PC-3 (cell line): ENCODE measurements around the gene HELQ. TPM values are rescaled to one million over a fixed set of nuclear protein-coding genes. Genes with fewer than 3 reads are reported as not detected.

Source experiments
- ATAC-seq: fragments of 200-7000 bp; cut with Tn5 transposase; 2 replicates; pipeline ENCODE4 v1.9.1; 2020; ENCODE audit warnings: mild to moderate bottlenecking, moderate library complexity
- BruUV-seq: library from RNA; stranded (reverse); fragments of 400-500 nt; replicated peaks from 2 replicates; lab custom pipeline; 2021; lab: Mats Ljungman, UMichigan
- CTCF ChIA-PET: fragments of 300-600 bp; sonication (Branson Sonifier 250); formaldehyde crosslinking; loops from one replicate; lab custom pipeline; 2022; ENCODE audit warnings: antibody characterized with exemption; lab: Charles Lee
- POLR2A ChIA-PET: fragments of 300-600 bp; sonication (Branson Sonifier 250); formaldehyde crosslinking; loops from one replicate; lab custom pipeline; 2022; ENCODE audit warnings: antibody characterized with exemption; ENCODE audit not compliant: unreplicated experiment; lab: Charles Lee
- DNase-seq: peaks from one replicate; pipeline ENCODE4 v3.0.0-alpha.2; 2015
- H2AFZ ChIP-seq: fragments of 300-600 bp; sonication (generic); 2 replicates; pipeline ENCODE4 v1.6.0; 2016; ENCODE audit warnings: antibody characterized with exemption, low read length
- H3F3A ChIP-seq: fragments of 300-600 bp; sonication (generic); one replicate; pipeline ENCODE4 v1.6.0; 2017; ENCODE audit warnings: antibody characterized with exemption, low read length, control low read depth, mild to moderate bottlenecking; ENCODE audit not compliant: unreplicated experiment
- H3K27ac ChIP-seq: fragments of 300-600 bp; sonication (generic); 2 replicates; pipeline ENCODE4 v1.5.1; 2016; ENCODE audit warnings: mild to moderate bottlenecking, low read length
- H3K27me3 ChIP-seq: fragments of 300-600 bp; sonication (generic); 2 replicates; pipeline ENCODE4 v1.6.1; 2016; ENCODE audit warnings: low read length, mixed read lengths
- H3K36me3 ChIP-seq: fragments of 300-600 bp; sonication (generic); 2 replicates; pipeline ENCODE4 v1.6.1; 2016; ENCODE audit warnings: low read depth, mixed run types, low read length, mixed read lengths
- H3K4me1 ChIP-seq: fragments of 300-600 bp; sonication (generic); 2 replicates; pipeline ENCODE4 v1.5.1; 2016; ENCODE audit warnings: low read length; ENCODE audit not compliant: insufficient read depth
- H3K4me2 ChIP-seq: fragments of 300-600 bp; sonication (generic); 2 replicates; pipeline ENCODE4 v1.6.0; 2016; ENCODE audit warnings: low read length
- H3K4me3 ChIP-seq: fragments of 300-600 bp; sonication (generic); 2 replicates; pipeline ENCODE4 v1.5.1; 2016; ENCODE audit warnings: mild to moderate bottlenecking, low read length, mixed read lengths
- H3K79me2 ChIP-seq: fragments of 300-600 bp; sonication (generic); 2 replicates; pipeline ENCODE4 v1.6.1; 2017; ENCODE audit warnings: low read length, mixed read lengths
- H3K9ac ChIP-seq: fragments of 300-600 bp; sonication (generic); 2 replicates; pipeline ENCODE4 v1.6.0; 2016; ENCODE audit warnings: mild to moderate bottlenecking, low read length
- H3K9me2 ChIP-seq: fragments of 300-600 bp; sonication (generic); replicated peaks from 2 replicates; pipeline ENCODE4 v1.6.1; 2016; ENCODE audit warnings: mixed run types, low read length, mixed read lengths
- H3K9me3 ChIP-seq: fragments of 300-600 bp; sonication (generic); 2 replicates; pipeline ENCODE4 v1.6.1; 2016; ENCODE audit warnings: low read length, mixed read lengths
- H4K20me1 ChIP-seq: fragments of 300-600 bp; sonication (generic); 2 replicates; pipeline ENCODE4 v1.6.1; 2016; ENCODE audit warnings: low read length, mixed read lengths
- CTCF ChIP-seq: fragments of 300-600 bp; sonication (generic); conservative IDR thresholded peaks from 2 replicates; pipeline ENCODE4 v1.5.1; 2017; ENCODE audit warnings: antibody characterized with exemption, low read depth, mild to moderate bottlenecking, low read length
- EZH2 ChIP-seq: fragments of 300-600 bp; sonication (generic); IDR thresholded peaks from one replicate; pipeline ENCODE4 v1.6.1; 2017; ENCODE audit warnings: antibody characterized with exemption, mild to moderate bottlenecking, low read length; ENCODE audit not compliant: unreplicated experiment
- EZH2phosphoT487 ChIP-seq: fragments of 300-600 bp; sonication (generic); IDR thresholded peaks from 2 replicates; pipeline ENCODE4 v1.6.1; 2018; ENCODE audit warnings: mild to moderate bottlenecking, antibody characterized with exemption, low read length, borderline replicate concordance
- intact Hi-C: fragments of 100-400 bp; cut with micrococcal nuclease; formaldehyde crosslinking; loops from 2 replicates; pipeline ENCODE4 v1.9.0; 2023
- total RNA-seq: library from RNA; depleted of rRNA; stranded (reverse); fragments of >200 nt; gene quantifications from 2 replicates; pipeline ENCODE4 v1.2.3, GENCODE V29; 2014; rRNA removed

HELQ gene
- total RNA-seq, 1 experiment from 2014 or later, result 7.3 TPM

GRCh38 chr4:83360018-83360417, 95.6 kb downstream of the HELQ start:
- no peak for ATAC-seq
- H3K4me3 ChIP-seq, result no peak overlapping the region
- H3K9me2 ChIP-seq, result no peaks in the 10 kb centered on the region
- no TSS peak for BruUV-seq
- no peak for DNase-seq
- ChIA-PET POLR2A (no interaction called here), CTCF (no interaction called here)
- intact Hi-C loops, result loop anchor here (10.0 kb wide), 1 partner anchor 75 kb away; no protein-coding TSS in a partner anchor
- no peaks in the 10 kb centered on the region for H3K9me3 ChIP-seq
- H3K9ac ChIP-seq, result no peak overlapping the region
- no peaks in the 10 kb centered on the region for H4K20me1 ChIP-seq
- H3K36me3 ChIP-seq, result no peaks in the 10 kb centered on the region
- H3K4me2 ChIP-seq, result no peak overlapping the region
- no peaks in the 10 kb centered on the region for H3K79me2 ChIP-seq
- TF ChIP-seq EZH2 (no peak), EZH2phosphoT487 (no peak), CTCF (no peak)
- H3K4me1 ChIP-seq, result peaks cover 25% of the 10 kb centered on the region
- H3K27me3 ChIP-seq, result no peaks in the 10 kb centered on the region
- no peak overlapping the region for H2AFZ ChIP-seq
- no peak overlapping the region for H3K27ac ChIP-seq
- H3F3A ChIP-seq, result peaks cover 7% of the 10 kb centered on the region

GRCh38 chr4:83358410-83358809, 97.2 kb downstream of the HELQ start:
- POLR2A ChIA-PET, result no interaction called here
- H3K9me2 ChIP-seq, result no peaks in the 10 kb centered on the region
- H3K4me1 ChIP-seq, result peaks cover 25% of the 10 kb centered on the region
- H3F3A ChIP-seq, result peaks cover 7% of the 10 kb centered on the region
- no peak overlapping the region for H2AFZ ChIP-seq
- ATAC-seq (peak; percentile 48; the same call in 1 of the 2 replicates), DNase-seq (peak; percentile 66)
- H3K4me3 ChIP-seq, result no peak overlapping the region
- peak overlapping the region; percentile 15; the same call in 1 of the 2 replicates for H3K4me2 ChIP-seq
- CTCF ChIA-PET, result no interaction called here
- H3K27ac ChIP-seq, result peak overlapping the region; percentile 21
- no TSS peak for BruUV-seq
- no peaks in the 10 kb centered on the region for H4K20me1 ChIP-seq
- no peaks in the 10 kb centered on the region for H3K79me2 ChIP-seq
- H3K36me3 ChIP-seq, result no peaks in the 10 kb centered on the region
- intact Hi-C loops, result no loop called here
- H3K9me3 ChIP-seq, result no peaks in the 10 kb centered on the region
- no peak for TF ChIP-seq CTCF
- TF ChIP-seq EZH2, result no peak
- no peak for TF ChIP-seq EZH2phosphoT487
- no peak overlapping the region for H3K9ac ChIP-seq
- H3K27me3 ChIP-seq, result no peaks in the 10 kb centered on the region

Other genes starting within 250 kb of the HELQ start
- 22.0 and 23.8 TPM in 2 replicates for gene COQ2, start 171.0 kb downstream of the HELQ start, total RNA-seq
- 4.2 and 9.1 TPM in 2 replicates for gene HPSE, start 121.0 kb downstream of the HELQ start, total RNA-seq
- 54.4 and 57.6 TPM in 2 replicates for gene MRPS18C, start 235 bp upstream of the HELQ start, total RNA-seq
- 2.6 and 10.3 TPM in 2 replicates for gene ABRAXAS1, start 29.3 kb upstream of the HELQ start, total RNA-seq
- gene GPAT3, start 80.3 kb upstream of the HELQ start, total RNA-seq, result 22.5 and 34.2 TPM in 2 replicates